Measurements from ENCODE around the gene CFAP100. TPM values are rescaled to one million over a fixed set of nuclear protein-coding genes. Genes with fewer than 3 reads are reported as not detected.

CFAP100 gene
- total RNA-seq: not detected in 2 replicates

GRCh38 chr3:126394179-126394976 is at the start of gene CFAP100:
TSS of gene CFAP100 (plus strand) at chr3:126394909. CDS start at chr3:126396001, 1,092 bp downstream.

GRCh38 chr3:126357295-126358037 is 37.2 kb upstream of the CFAP100 start, which contains the start of gene KLF15:
TSS of gene KLF15 (minus strand) at chr3:126357408. CDS start at chr3:126352922, 4,486 bp downstream.

GRCh38 chr3:126475413-126476114 is 80.9 kb downstream of the CFAP100 start, which contains the start of gene ZXDC:
TSS of gene ZXDC (minus strand) at chr3:126475891. CDS start at chr3:126475865, 26 bp downstream.

Other genes with a start within 250 kb of the CFAP100 start
- 0.15 and 0.50 TPM in 2 replicates for gene ALDH1L1, start 214.3 kb upstream of the CFAP100 start, total RNA-seq
- gene KLF15, start 37.5 kb upstream of the CFAP100 start, total RNA-seq: 3.2 and 3.3 TPM in 2 replicates
- gene ZXDC, start 81.0 kb downstream of the CFAP100 start, total RNA-seq: 14.3 and 16.1 TPM in 2 replicates
- gene UROC1, start 122.9 kb downstream of the CFAP100 start, total RNA-seq: not detected in 2 replicates
- gene CHST13, start 129.2 kb downstream of the CFAP100 start, total RNA-seq: not detected in 2 replicates
- not detected in 2 replicates for gene C3orf22, start 164.0 kb downstream of the CFAP100 start, total RNA-seq

All from bronchus fibroblast of lung (primary cell).